ENCODE data around the gene PPP1R2C.

DNA sequence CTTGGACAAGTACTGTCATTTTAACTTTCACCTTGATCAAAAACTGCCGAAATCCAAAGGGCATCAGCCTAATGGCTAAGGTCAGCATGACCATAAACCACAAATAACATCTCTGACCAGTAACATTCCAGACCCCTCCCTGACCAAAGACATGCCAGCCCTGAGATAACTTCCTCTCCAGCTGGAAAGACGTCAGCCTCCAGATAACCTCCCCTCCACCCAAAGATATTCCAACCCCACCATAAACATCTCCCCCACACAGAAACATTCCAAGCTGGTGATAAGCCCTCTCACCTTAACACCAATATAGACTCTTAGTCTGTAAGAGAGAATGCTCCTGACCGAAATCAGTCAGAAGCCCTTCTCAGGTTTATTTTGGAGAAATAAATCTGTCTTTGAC lies 7.4 kb downstream of the PPP1R2C start:
- TF ChIP-seq, protein P1, sequence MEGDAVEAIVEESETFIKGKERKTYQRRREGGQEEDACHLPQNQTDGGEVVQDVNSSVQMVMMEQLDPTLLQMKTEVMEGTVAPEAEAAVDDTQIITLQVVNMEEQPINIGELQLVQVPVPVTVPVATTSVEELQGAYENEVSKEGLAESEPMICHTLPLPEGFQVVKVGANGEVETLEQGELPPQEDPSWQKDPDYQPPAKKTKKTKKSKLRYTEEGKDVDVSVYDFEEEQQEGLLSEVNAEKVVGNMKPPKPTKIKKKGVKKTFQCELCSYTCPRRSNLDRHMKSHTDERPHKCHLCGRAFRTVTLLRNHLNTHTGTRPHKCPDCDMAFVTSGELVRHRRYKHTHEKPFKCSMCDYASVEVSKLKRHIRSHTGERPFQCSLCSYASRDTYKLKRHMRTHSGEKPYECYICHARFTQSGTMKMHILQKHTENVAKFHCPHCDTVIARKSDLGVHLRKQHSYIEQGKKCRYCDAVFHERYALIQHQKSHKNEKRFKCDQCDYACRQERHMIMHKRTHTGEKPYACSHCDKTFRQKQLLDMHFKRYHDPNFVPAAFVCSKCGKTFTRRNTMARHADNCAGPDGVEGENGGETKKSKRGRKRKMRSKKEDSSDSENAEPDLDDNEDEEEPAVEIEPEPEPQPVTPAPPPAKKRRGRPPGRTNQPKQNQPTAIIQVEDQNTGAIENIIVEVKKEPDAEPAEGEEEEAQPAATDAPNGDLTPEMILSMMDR (IDR thresholded peaks at IDR 0.05) = no peak
- TF ChIP-seq POLR2A (IDR thresholded peaks at IDR 0.05) = no peak
